Measurements from ENCODE around the gene ILKAP.

GRCh38 chr2:238202326-238203093 lies 985 bp downstream of the ILKAP start:
- TF ChIP-seq RFX5 (IDR thresholded peaks at IDR 0.05; ENCODE audit: low read depth, low read length) (no peak), POLR2A (IDR thresholded peaks at IDR 0.05; ENCODE audit: low read depth, low read length) (no peak), CTCF (conservative IDR thresholded peaks at IDR 0.05; ENCODE audit: low read depth, low read length) (no peak), RAD21 (IDR thresholded peaks at IDR 0.05; ENCODE audit: low read length) (no peak), BHLHE40 (IDR thresholded peaks at IDR 0.05; ENCODE audit: low read depth, low read length) (no peak), FOS (IDR thresholded peaks at IDR 0.05; ENCODE audit: low read depth, low read length) (no peak)
